Neutrophil (primary cell): Measurements from ENCODE around the gene DBX1.
A peak's percentile ranks its signal among the peaks of the same experiment; 100 is the strongest.

ENCODE experiments used
- H3K27ac ChIP-seq: fragments of 200-600 bp; sonication (generic); 2 replicates; pipeline ENCODE4 v1.5.1; 2016; ENCODE audit warnings: mild to moderate bottlenecking, moderate library complexity
- H3K27me3 ChIP-seq: fragments of 200-600 bp; sonication (generic); 2 replicates; pipeline ENCODE4 v1.6.0; 2016; ENCODE audit warnings: mild to moderate bottlenecking
- H3K36me3 ChIP-seq: fragments of 200-600 bp; sonication (generic); 2 replicates; pipeline ENCODE4 v1.5.1; 2017
- H3K4me1 ChIP-seq, 2 experiments: fragments of 200-600 bp in 1 of 2; sonication (generic) in 1 of 2; 1 replicate in 1 of 2; 2 replicates in 1 of 2; pipeline versions ENCODE4 v1.5.1 to v1.6.1; 2013 to 2016; ENCODE audit warnings: low read depth in 1 of 2, low read length in 1 of 2, mild to moderate bottlenecking in 1 of 2, moderate library complexity in 1 of 2; ENCODE audit not compliant: control insufficient read depth in 1 of 2, insufficient read depth in 1 of 2
- H3K4me3 ChIP-seq, 2 experiments: fragments of 200-600 bp in 1 of 2; sonication (generic) in 1 of 2; 1 replicate in 1 of 2; 2 replicates in 1 of 2; pipeline ENCODE4 v1.5.1; 2013 to 2016; ENCODE audit warnings: low read depth in 1 of 2, low read length in 1 of 2, mild to moderate bottlenecking in 1 of 2, moderate library complexity in 1 of 2
- H3K9me3 ChIP-seq: fragments of 200-600 bp; sonication (generic); 2 replicates; pipeline ENCODE4 v1.5.1; 2016
- TF ChIP-seq, protein P1 (sequence below): fragments of 200-600 bp; sonication (generic); IDR thresholded peaks from 2 replicates; pipeline ENCODE4 v1.5.1; 2016; ENCODE audit warnings: antibody characterized with exemption

The DBX1 gene

DNA sequence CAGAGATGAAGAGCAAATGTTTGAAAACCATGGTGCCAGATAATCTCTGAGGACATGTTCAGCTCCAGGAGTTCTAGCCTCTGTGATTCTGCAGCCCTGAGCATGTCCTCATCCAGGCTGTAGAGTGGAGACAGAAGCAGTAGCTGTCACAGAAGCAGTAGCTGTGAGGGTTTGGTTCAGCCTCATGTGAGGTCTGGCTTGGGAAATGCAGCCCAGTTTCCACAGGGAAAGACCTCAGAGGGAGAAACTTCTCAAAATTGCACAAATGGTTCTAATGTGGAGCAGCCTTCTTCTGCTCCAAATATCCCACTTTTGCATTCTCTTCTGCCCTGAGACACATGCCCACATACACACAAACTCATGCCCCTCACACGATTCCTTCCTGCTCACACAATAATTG, 48.4 kb downstream of the DBX1 start:
- TF ChIP-seq, protein P1, sequence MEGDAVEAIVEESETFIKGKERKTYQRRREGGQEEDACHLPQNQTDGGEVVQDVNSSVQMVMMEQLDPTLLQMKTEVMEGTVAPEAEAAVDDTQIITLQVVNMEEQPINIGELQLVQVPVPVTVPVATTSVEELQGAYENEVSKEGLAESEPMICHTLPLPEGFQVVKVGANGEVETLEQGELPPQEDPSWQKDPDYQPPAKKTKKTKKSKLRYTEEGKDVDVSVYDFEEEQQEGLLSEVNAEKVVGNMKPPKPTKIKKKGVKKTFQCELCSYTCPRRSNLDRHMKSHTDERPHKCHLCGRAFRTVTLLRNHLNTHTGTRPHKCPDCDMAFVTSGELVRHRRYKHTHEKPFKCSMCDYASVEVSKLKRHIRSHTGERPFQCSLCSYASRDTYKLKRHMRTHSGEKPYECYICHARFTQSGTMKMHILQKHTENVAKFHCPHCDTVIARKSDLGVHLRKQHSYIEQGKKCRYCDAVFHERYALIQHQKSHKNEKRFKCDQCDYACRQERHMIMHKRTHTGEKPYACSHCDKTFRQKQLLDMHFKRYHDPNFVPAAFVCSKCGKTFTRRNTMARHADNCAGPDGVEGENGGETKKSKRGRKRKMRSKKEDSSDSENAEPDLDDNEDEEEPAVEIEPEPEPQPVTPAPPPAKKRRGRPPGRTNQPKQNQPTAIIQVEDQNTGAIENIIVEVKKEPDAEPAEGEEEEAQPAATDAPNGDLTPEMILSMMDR, result no peak
- no peak overlapping the region for H3K4me3 ChIP-seq
- H3K9me3 ChIP-seq, result no peaks in the 10 kb centered on the region
- no peak overlapping the region for H3K27ac ChIP-seq
- peaks cover 54% of the 10 kb centered on the region for H3K36me3 ChIP-seq
- H3K27me3 ChIP-seq, result peaks cover 7% of the 10 kb centered on the region
- H3K4me1 ChIP-seq, result peaks cover 9 to 19% of the 10 kb centered on the region in 2 experiments

DNA sequence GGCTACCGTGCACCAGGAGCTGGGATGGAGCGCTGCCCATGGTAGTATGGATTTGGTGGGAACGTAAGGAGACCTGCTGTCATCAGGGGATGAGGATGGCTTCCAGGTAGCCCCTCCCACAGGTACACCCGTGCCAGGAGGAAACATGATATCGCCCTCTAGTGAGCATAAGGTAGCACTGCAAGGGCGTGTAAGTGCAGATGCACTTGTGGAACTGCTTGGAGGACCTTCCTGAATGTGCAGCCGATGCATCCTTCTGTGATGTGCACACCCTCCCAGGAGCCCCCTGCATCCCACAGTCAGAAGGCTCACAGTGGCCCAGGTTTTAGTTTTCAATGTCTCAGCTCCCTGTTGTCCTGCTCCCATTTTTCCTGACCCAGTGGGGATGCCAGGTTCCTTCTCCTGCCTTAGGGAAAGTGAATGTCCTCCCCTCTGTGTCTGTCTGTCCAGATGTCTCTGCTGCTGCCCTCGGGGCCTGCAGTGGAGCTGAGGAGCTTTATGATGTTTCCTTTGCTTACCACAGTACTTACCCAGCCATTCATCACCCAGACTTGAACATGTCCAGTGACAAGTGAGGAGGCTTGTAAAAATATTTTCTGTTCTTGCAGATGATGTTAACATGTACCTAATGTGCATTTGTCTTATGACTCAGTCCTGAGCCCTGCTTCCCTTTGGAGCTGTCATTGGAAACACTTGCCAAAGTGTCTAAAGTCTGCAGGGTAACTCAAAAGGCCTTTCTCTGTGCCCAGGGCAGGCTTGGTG, 49.2 kb downstream of the DBX1 start:
- Histone ChIP-seq H3K27me3 (peaks cover 7% of the 10 kb centered on the region), H3K4me1 (peaks cover 9 to 19% of the 10 kb centered on the region in 2 experiments), H3K4me3 (no peak overlapping the region), H3K9me3 (no peaks in the 10 kb centered on the region), H3K27ac (no peak overlapping the region), H3K36me3 (peaks cover 46% of the 10 kb centered on the region)
- TF ChIP-seq, protein P1, result peak; percentile 49

DNA sequence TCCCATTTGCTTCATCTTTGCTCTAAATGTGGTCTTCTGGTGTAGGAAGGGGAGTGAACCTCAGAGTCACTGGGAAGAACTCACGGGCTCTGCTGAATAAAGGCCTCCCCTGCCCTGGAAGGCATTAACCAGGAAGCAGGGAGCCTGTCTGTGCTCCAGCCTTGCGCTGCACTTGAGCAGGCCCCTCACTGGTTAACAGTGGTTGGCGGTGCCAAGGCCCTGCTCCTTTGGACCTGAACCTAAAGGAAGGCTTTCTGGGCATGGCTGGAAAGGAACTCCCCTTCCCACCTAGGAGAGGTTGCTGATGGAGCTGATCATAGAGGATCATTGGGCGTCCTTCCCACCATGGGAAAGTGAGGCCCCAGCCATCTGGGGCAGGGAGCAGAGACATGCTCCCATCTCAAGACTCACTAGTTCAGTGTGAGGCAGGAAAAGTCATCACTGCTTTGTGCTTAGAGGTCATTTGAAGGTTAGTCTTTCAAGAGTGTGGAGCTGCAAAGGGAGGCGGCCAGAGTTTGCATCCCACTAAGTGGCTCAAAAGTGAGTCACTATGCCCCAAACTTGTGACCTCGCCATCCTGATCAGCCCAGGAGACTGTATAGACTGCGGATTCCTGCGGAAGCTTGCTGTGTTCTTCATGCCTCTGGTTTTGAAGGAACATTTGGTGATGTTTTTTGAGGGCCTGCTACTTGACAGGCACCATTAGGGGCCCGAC, 50.4 kb downstream of the DBX1 start:
- H3K4me3 ChIP-seq, result no peak overlapping the region

More for the DNA sequence above, 50.4 kb downstream of the DBX1 start:
- no peak overlapping the region for H3K27ac ChIP-seq
- H3K9me3 ChIP-seq, result no peaks in the 10 kb centered on the region
- H3K27me3 ChIP-seq, result peaks cover 7% of the 10 kb centered on the region
- peaks cover 51% of the 10 kb centered on the region for H3K36me3 ChIP-seq
- peaks cover 9 to 19% of the 10 kb centered on the region in 2 experiments for H3K4me1 ChIP-seq
- TF ChIP-seq, protein P1, result no peak
